Activated CD8-positive, alpha-beta T cell treated with anti-CD3 and anti-CD28 coated beads for 36 hours (primary cell): ENCODE data around the gene ACSM5. TPM values are rescaled to one million over a fixed set of nuclear protein-coding genes. Genes with fewer than 3 reads are reported as not detected.
"Not testable (repeated sequence)": the region's sequence is repeated elsewhere in the genome, so short reads cannot be mapped to it uniquely, and the experiment has no call there.

Experiments
- ATAC-seq: fragments of 200-7000 bp; cut with Tn5 transposase; one replicate; pipeline ENCODE4 v1.10.0; 2021; ENCODE audit warnings: mild to moderate bottlenecking, moderate library complexity
- CTCF ChIA-PET: fragments of 350-600 bp; sonication (Branson Sonifier 250); formaldehyde crosslinking; loops from one replicate; lab custom pipeline; 2021; ENCODE audit warnings: antibody characterized with exemption; lab: Charles Lee
- POLR2A ChIA-PET: fragments of 350-600 bp; sonication (Branson Sonifier 250); formaldehyde crosslinking; loops from one replicate; lab custom pipeline; 2021; ENCODE audit warnings: antibody characterized with exemption; lab: Charles Lee
- DNase-seq: peaks from one replicate; pipeline ENCODE4 v3.0.0-alpha.2; 2020
- H3K27ac Mint-ChIP-seq: one replicate; pipeline ENCODE4 v1.8.0; 2021; ENCODE audit warnings: mild to moderate bottlenecking, mixed read lengths
- H3K27me3 Mint-ChIP-seq: one replicate; pipeline ENCODE4 v1.8.0; 2021; ENCODE audit warnings: mixed read lengths
- H3K36me3 Mint-ChIP-seq: one replicate; pipeline ENCODE4 v1.8.0; 2021; ENCODE audit warnings: low read depth, mixed read lengths
- H3K4me1 Mint-ChIP-seq: one replicate; pipeline ENCODE4 v1.8.0; 2021; ENCODE audit warnings: low read depth, mixed read lengths
- H3K4me3 Mint-ChIP-seq: one replicate; pipeline ENCODE4 v1.8.0; 2021; ENCODE audit warnings: mild to moderate bottlenecking, moderate library complexity, mixed read lengths
- H3K9me3 Mint-ChIP-seq: one replicate; pipeline ENCODE4 v1.8.0; 2021; ENCODE audit warnings: mixed read lengths
- CTCF ChIP-seq: fragments of 200-600 bp; IDR thresholded peaks from one replicate; pipeline ENCODE4 v1.8.0; 2022; ENCODE audit warnings: antibody characterized with exemption, mild to moderate bottlenecking
- intact Hi-C: fragments of 100-400 bp; cut with micrococcal nuclease; formaldehyde crosslinking; loops from one replicate; pipeline ENCODE4 v1.10.0; 2022
- total RNA-seq, 2 experiments: library from RNA; stranded (reverse); gene quantifications; one replicate each; pipeline ENCODE4 v1.2.3, GENCODE V29; 2021

Gene ACSM5
- total RNA-seq, 2 experiments from 2014 or later = not detected

DNA sequence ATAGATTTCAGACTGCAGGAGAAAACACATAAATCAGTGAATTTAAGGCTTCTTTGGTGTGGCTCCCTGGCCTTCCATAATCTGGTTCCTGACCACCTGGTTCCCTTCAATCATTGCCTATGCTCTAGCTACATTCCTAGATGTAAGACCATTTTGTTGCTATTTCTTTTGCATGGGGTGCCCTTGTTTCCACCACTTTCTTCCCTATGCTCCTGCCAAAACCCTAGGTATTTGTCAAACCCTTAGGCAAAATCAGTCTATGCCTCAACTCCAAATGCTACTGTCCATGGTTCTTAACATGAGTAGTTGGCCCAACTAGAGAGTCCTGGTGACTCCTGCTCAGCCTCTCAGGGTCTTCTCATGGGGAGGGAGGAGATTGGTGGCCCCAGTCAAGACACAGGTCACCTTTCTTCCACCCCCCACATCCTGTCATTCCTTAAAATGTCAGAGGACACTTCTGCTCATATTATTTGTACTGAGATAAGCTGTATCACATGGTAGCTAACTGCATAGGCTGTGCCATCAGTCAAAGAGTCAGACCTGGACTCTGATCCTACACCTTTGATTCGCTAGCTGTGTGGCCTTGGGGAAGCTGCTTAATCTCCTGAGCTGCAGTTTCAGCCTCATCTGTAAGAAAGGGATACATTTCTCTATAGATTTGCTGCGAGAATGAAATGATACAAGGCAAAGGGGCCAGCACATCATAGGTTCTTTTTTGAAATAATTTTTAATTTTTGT, 15.0 kb downstream of the ACSM5 start:
- H3K36me3 Mint-ChIP-seq = no peaks in the 10 kb centered on the region
- TF ChIP-seq CTCF = no peak
- H3K4me1 Mint-ChIP-seq = no peaks in the 10 kb centered on the region
- no peak for ATAC-seq
- H3K27me3 Mint-ChIP-seq = peaks cover 3% of the 10 kb centered on the region
- POLR2A ChIA-PET = no interaction called here
- DNase-seq = no peak
- H3K27ac Mint-ChIP-seq = no peak overlapping the region
- CTCF ChIA-PET = no interaction called here
- H3K9me3 Mint-ChIP-seq = no peaks in the 10 kb centered on the region
- intact Hi-C loops = no loop called here
- H3K4me3 Mint-ChIP-seq = no peak overlapping the region

DNA sequence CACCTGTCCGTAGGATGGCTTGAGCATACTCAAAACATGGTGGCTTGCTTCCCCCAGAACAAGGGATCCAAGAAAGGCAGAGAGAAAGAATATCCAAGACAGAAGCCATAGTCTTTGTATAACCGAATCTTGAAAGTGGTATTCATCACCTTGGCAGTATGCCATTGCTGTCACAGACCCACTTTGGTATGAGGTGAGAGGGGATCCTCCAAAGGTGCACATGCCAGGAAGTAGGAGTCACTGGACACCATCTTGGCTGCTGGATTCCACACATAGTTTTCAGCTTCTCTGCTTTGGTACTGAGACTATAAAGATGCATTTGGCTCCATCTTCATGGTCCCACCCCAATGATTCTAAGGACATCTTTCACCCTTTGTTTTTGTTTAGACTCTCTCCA, 18.1 kb downstream of the ACSM5 start:
- CTCF ChIA-PET, H3K9me3 Mint-ChIP-seq, POLR2A ChIA-PET, H3K4me3 Mint-ChIP-seq, ATAC-seq, H3K27me3 Mint-ChIP-seq, H3K36me3 Mint-ChIP-seq, H3K4me1 Mint-ChIP-seq, H3K27ac Mint-ChIP-seq, DNase-seq, intact Hi-C loops: not testable (repeated sequence)

GRCh38 chr16:20429499-20429898, 20.2 kb downstream of the ACSM5 start:
- intact Hi-C loops, H3K9me3 Mint-ChIP-seq, H3K36me3 Mint-ChIP-seq, H3K27me3 Mint-ChIP-seq, H3K27ac Mint-ChIP-seq, H3K4me3 Mint-ChIP-seq, H3K4me1 Mint-ChIP-seq, ATAC-seq, CTCF ChIA-PET, DNase-seq: not testable (repeated sequence)
- POLR2A ChIA-PET = interaction anchor here (0.5 kb wide), 1 partner anchor 29 kb away, joined by 4 read pairs; no protein-coding TSS in a partner anchor

DNA sequence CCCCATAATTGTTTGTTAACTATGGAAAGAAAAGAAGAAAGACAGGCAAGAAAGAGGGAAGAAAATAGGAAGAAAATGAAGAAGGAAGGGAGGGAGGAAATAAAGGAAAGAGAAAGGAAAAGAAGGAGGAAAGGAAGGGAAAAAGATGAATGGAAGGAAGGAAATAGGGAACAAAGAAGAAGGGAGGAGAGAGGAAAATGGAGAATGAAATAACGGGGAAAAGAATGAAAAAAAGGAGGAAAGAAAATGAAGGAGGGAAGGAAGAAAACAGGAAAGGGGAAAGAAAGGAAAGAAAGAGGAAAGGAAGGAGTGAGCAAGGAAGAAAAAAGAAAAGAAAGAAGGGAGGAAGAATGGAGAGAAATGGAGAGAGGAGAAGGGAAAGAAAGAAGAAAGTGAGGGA, 21.1 kb downstream of the ACSM5 start:
- H3K27ac Mint-ChIP-seq, H3K27me3 Mint-ChIP-seq, H3K36me3 Mint-ChIP-seq: not testable (repeated sequence)

GRCh38 chr16:20430948-20431347, 21.6 kb downstream of the ACSM5 start:
- CTCF ChIA-PET = no interaction called here
- Mint-ChIP-seq H3K4me1 (no peaks in the 10 kb centered on the region), H3K36me3 (no peaks in the 10 kb centered on the region), H3K9me3 (no peaks in the 10 kb centered on the region), H3K4me3 (no peak overlapping the region), H3K27ac (no peak overlapping the region), H3K27me3 (peaks cover 1% of the 10 kb centered on the region)
- intact Hi-C loops = no loop called here
- TF ChIP-seq CTCF = no peak
- POLR2A ChIA-PET = no interaction called here
- DNase-seq = no peak
- no peak for ATAC-seq

More for the DNA sequence above, 21.1 kb downstream of the ACSM5 start:
- H3K4me3 Mint-ChIP-seq, H3K4me1 Mint-ChIP-seq, ATAC-seq, intact Hi-C loops, POLR2A ChIA-PET, H3K9me3 Mint-ChIP-seq, DNase-seq, CTCF ChIA-PET: not testable (repeated sequence)

- intact Hi-C loops, CTCF ChIA-PET, H3K4me3 Mint-ChIP-seq, H3K27ac Mint-ChIP-seq, H3K36me3 Mint-ChIP-seq, H3K27me3 Mint-ChIP-seq, POLR2A ChIA-PET, DNase-seq, ATAC-seq, H3K9me3 Mint-ChIP-seq, H3K4me1 Mint-ChIP-seq: not testable (repeated sequence)
Measured at GRCh38 chr16:20438950-20439349, 29.6 kb downstream of the ACSM5 start.

- H3K27me3 Mint-ChIP-seq, intact Hi-C loops, H3K9me3 Mint-ChIP-seq, CTCF ChIA-PET, POLR2A ChIA-PET, ATAC-seq, H3K4me3 Mint-ChIP-seq, H3K4me1 Mint-ChIP-seq, DNase-seq, H3K36me3 Mint-ChIP-seq, H3K27ac Mint-ChIP-seq: not testable (repeated sequence)
Measured at GRCh38 chr16:20439820-20440231, 30.5 kb downstream of the ACSM5 start.

- not testable (repeated sequence) for H3K27ac Mint-ChIP-seq, H3K36me3 Mint-ChIP-seq, ATAC-seq
Measured at GRCh38 chr16:20440731-20441130, 31.4 kb downstream of the ACSM5 start.

More at GRCh38 chr16:20440731-20441130, 31.4 kb downstream of the ACSM5 start:
- H3K4me1 Mint-ChIP-seq, DNase-seq, H3K27me3 Mint-ChIP-seq, H3K4me3 Mint-ChIP-seq, intact Hi-C loops, POLR2A ChIA-PET, H3K9me3 Mint-ChIP-seq: not testable (repeated sequence)
- CTCF ChIA-PET = interaction anchor here (0.7 kb wide), 1 partner anchor 55 kb away, joined by 3 read pairs; no protein-coding TSS in a partner anchor
